Smooth muscle cell of the brain vasculature (primary cell): ENCODE results near the gene FRY.

Source experiments
- DNase-seq: peaks from one replicate; pipeline ENCODE4 v3.0.0-alpha.2; 2012; ENCODE audit warnings: low read depth, low spot score

Gene FRY

DNA sequence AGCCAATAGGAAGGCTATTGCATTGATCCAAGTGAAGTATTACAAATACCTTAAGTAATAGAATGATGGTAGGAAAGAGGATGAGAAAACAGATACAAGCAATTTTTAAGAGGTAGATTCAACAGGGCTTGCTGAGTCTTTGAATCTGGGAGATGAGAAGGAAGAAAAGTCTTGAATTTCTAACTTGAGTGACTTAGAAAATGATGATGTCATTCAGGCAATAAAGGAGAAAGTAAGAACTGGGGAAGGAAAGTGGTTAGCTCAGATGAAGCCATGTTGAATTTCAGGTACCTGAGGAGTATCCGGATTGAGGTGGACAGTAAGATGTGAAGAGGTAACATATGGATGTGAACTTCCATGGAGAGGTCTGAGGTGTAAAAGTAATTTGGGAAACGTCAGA, 15.5 kb upstream of the FRY start:
- no peak for DNase-seq

DNA sequence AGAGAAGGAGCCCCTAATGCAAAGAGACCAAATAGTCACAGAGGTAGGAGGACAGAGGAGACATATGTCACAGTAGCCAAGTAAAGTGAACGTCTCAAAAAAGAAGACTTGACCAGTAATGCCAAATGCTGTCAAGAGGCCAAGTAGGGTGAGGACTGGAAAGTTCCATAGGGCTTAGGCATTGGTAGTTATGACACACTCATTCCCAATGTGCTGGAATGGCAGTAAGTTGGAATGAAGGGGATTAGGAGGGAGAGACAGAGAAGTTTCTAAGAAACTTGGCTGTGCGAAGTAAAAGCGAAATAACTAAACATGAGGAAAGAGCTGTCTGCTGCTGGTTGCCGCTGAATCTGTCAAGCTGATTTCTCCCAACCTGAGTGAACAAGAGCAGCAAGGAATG, 14.9 kb upstream of the FRY start:
- DNase-seq, result no peak

DNA sequence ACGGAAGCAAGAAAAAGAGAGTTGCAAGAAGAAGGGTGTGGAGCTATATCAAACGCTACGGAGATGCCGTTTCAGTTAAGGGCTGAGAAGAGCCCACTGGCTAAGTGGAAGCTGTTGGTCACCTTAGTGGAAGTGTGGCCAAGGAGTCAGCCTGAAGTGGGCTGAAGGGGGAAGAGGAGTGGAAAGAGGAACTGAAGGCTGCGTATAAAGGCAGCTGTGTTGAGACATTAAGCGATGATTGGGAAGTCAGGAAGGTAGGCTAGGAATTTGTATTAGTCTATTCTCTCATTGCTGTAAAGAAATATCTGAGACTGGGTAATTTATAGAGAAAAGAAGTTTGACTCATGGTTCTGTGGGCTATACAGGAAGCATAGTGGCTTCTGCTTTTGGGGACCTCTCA, 14.1 kb upstream of the FRY start:
- DNase-seq, result no peak

DNA sequence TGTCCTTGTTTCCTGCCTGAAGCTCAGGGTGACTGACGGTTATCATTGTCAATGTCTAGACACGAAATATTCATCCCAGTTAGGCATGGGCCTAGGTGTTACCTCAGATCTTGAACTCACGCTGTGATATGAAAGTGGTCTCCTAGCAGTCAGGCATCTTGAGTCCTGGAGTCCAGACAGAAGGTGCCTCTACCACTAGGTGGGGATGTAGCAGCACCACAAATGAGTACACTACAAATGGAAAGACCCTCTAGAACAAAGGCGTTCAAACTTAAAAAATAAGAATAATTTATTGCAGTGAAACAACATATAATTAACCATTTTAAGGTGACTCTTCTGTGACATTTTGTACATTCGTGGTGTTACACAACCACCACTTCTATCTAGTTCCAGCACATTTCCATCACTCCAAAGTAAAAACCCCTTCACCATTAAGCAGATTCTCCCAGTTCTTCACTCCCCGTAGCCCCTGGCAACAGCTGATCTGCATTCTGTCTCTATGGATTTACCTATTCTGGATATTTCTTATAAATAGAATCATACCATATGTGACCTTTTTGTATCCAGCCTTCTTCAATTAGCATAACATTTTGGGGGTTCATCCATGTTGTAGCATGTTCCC, 11.9 kb upstream of the FRY start:
- peak; percentile 44 for DNase-seq

DNA sequence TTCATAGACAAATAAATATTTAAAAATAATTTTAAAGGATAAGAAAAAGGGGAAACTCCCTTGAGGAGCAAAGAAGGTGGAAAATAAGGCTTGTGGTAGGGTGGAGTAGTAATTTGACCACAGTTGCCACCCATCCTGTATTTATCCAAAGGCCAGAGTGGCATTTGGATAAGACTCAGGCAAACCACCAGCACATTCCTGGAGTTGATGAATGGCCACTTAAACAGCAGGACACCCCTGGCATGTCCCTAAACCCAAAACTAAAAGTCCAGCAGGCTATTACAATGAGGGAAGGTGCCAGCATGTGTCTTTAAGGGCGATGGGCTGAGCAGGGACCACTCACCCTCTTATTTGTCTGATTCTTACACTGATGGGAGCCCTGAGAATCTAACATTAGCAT, 9.8 kb upstream of the FRY start:
- DNase-seq, result no peak

DNA sequence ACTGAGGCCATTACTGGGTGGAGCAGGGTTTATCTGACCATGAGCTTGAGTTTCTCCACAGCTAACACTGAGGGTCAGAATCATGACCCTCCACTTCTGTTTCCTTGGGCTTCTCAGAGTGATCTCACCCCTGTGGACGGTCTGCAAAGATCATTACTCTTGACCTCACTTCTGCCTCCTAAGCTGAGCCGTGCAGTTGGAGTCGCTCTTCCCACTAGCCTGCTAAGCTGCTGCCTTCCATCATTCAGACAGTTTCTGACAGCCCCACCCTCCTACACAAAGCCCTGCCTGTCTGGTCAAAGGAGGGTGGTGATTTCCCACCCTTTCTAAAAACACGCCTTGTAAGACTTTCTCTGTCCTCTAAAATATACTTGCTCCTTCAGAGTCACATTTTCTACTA, 9.3 kb upstream of the FRY start:
- no peak for DNase-seq

DNA sequence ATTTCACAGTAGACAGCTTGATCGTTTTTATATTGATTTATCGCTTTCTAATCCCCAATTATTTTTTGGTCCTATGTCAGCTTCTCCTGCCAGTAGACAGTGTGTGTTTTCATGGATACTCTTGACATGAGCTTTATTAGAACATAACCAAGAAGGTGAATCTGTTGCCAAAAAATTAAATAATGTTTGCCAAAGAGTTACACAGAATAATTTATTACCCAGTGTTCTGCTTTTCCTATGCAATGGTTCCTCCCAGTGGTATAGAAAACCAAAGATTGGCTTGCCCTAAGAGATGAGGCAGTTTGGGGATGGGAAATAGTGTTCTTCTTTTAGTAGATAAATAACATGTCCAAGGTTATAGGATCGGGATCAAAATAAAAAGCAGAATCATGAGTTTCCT, 8.5 kb upstream of the FRY start:
- no peak for DNase-seq

DNA sequence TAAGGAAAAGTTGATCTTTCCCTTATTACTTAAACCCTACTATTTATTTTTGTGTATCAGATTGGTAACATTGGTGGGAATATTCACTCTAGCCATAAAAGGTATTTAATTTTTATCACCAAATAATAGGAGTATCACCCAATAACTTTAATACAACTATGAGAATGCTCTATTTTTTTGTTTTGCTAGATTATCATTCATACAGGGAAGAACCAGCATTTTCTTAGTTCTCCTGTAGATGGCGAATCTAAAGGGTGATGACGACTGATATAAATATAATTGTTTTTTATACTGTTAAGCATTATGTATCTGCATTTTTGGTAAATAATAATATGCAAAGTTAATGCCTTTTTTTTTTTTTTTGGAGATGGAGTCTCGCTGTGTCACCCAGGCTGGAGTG, 7.9 kb upstream of the FRY start:
- DNase-seq, result no peak

DNA sequence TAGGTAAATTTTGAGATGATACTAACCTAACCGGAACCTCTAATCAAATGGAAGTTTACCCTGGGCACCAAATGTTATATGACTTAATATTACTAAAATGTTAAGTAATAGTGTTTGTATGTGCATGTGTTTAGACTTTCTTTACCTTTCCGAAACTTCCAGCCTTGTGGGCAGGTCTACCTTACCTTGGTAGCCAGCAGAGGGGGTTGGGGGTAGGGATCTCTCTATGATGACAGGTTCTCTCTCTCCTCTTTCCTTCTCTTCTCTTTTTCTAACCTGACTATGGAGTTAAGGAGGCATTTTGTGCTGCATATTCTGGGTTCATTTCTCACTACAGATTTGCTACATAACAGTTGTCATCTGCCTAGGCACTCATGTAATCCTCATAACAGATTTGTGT, 6.8 kb upstream of the FRY start:
- no peak for DNase-seq

DNA sequence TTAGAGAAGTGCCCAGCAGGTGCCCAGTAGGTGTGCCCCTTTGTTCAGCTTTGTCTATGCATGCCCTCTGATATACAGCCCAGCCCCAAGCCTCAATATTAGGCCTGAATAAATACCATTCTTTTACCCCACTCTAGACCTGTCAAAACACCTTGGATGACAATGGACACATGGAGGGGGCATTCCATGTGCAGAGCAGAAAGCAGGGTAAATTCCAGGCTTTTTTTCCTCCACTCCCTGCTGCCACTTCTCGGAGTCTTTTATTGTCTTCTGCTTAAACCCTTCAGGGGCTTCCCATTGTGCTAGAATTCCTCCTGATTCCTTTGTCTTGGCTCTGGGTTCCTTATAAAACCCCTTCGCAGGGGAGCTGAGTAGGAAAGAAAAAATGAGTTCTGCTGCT, 5.8 kb upstream of the FRY start:
- DNase-seq, result no peak

DNA sequence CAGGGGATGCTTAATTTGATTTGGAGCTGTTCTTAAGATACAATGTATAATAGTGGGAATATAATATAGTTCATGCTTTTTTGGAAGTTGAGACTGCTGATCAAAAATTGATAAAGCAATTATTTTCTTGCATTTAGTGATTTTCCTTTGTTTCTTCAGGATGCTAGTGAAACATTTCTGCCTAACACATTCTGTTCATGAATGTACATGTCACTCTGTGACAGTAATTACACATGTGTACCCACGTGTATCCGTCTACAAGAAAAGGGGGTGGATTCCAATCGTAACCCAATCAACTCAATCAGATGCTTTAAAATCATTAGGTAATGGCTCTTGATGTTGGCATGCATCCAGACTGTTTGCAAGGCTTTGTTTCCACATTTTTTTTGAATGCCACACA, 5.0 kb upstream of the FRY start:
- DNase-seq, result no peak

DNA sequence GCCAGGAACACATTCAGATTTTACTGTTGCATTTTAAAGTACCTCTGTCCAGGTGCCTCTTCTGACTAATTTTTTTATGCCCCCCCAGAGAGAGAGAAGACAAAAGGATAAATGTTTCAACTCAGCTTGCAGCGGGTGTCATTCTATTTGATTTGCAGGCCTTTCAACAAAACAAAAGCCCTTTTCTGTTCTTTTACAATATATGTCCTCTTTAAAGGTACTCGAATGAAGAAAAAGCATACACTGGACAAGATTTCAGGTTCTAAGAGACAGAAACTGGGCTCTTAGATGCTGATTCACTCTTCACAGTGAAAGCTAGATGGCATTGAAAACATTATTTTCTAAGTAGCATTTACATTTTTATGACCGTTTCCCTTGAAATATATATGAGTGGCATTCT, 2.9 kb upstream of the FRY start:
- DNase-seq, result no peak

DNA sequence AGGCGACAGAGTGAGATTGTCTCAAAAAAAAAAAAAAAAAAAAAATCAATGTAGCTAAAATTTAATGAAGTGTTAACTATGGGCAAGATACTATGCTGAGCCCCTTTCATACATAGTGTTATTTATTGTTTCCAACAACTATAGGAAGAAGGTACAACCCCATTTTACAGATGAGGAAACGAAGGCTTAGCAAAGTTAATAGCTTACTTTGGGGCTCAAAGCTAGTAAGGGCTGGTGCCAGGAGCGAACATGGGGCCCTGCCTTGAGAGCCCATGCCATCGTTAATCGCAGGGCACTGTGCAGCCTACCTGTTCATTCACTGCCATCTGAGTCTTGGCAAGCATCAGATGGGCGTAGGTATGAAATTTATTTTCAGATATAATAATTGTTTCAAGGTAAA, 1.9 kb upstream of the FRY start:
- no peak for DNase-seq

DNA sequence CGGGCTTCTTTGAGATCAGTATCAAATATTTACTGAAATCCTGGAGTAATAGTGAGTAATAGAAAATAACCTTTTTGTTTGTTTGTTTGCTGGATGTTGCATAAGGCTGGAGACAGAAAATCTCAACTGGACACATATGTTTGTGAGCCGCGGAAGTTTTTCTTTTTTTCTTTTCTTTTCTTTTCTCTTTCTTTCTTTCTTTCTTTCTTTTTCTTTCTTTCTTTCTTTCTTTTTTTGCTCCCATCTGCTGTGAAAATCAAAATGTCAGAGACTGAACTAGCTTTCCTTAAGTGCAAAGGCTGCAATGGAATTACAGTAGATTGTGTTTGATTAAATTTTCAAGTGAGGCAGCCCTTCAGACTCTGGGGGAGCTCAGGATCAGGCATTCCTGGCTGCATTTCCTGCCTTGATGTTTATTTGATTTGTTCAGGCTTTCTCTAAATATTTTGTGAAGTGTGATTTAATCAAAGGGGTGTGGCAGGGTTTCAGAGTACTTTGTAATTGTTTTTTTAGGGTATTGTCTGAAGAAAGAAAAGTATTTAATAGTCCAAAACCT, 319 bp downstream of the FRY start:
- no peak for DNase-seq

DNA sequence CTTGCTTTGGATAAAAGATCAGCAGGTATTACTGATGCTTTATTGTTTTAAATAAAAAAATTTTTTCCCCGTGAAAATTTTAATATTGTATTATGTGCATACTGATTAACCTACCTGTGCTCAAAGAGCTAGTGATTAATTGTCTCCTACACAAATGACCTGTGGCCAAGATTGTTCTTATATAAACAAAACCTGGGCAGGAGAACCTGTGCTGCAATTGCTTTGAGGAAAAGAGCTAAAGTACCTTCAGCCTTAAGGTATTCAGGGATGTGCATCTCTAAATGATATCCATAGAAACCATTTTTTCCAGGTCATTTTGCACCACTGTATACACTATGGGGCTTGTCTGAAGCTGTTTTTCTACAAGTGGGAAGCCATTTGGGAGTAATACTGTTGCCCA, 1.2 kb downstream of the FRY start:
- DNase-seq, result no peak

DNA sequence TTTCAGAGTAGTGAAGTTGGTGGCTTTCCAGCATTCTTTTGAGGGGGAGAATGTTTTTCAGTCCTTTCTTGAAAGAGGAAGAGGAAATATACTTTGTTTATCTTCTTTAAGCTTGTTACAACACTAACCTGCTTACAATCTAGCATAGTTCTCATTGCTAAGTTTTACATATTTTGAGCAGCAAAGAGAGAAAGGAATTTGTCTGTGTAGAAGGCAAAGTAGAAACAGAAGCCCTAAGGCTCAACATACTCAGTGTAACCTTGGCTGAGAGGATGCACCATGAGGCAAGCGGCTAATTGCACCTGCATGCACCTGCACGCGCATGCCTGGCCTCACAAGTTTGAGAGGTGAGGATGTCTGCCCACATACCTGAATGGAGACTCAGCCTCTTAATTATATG, 2.2 kb downstream of the FRY start:
- DNase-seq, result no peak

DNA sequence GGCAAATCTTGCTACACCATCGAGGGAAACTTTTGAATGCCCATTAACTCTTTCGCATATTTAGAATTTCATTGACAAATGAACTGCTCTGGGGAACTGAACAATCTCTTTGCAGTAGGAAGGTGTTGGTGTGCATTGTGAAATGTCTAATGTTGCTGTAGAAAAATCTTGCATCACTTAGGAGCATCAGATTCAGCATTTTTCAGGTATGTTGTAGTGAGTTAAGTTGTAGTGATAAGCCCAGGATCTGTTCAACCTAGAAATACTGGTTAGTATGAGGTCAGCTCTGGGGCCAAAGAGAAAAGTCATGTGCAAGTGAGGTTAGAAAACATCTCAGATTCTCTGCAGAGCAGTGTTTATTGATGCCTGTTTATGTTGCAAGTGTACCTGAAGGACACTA, 4.1 kb downstream of the FRY start:
- no peak for DNase-seq

DNA sequence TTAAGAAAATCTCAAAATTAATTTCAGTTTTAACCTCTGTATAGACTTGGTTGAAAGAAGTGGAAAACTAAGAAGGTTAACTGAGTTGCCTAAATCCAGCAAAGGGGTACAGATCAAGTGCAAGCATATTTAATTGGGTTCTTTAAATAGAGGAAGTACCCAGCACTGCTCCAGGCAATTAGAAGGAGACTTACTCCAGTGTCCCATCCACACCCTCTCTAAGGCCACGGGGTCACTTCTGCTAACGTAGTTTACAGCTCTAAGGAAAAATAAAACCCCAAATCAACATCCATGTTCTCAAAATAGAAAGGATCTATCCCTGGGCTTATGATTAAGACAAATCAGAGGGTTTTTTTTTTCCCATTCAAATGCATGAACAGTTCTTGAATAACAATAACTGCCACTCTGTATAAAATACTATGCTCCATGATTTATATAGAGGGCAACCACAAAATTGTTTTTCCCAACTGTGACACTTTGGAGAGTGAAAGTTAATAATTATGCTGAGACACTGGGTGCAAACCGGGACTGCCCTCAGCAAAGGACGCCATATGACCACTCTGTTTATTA, 4.6 kb downstream of the FRY start:
- no peak for DNase-seq

DNA sequence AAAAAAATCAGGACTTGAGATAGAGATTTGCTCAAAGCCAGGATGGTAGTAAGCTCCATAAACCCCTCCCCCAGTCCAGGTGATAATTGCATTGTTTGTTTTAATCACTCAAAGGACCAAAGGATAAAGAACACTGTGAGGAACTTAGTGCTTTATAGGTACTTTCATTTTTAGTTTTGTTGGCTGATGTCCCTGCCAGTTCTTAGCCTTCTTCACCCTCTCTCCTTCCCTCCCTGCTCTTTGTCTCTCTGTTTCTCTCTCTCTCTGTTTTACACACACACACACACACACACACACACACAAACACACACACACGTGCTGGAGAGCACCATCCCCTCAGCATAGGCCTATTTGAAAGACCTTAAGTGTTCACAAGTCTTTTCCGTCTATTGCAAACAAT, 5.2 kb downstream of the FRY start:
- DNase-seq, result no peak

DNA sequence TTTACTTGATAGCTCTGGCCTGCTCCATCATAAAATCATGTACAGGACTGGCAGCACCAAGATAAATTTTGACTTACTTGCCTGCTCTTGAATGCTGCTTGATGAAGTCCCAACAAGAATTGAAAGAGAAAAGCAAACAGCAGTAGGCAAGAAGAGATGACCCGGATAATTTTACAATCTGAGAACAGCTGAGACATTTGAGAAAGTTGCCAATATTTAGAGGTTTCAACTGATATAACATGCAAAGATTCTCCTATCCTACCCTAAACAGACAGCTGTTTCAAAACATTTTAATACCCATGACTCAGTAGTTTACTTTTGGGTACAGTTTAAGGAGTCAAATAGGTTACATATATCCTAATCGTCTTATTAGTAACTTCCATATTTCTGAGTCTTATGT, 5.9 kb downstream of the FRY start:
- no peak for DNase-seq

DNA sequence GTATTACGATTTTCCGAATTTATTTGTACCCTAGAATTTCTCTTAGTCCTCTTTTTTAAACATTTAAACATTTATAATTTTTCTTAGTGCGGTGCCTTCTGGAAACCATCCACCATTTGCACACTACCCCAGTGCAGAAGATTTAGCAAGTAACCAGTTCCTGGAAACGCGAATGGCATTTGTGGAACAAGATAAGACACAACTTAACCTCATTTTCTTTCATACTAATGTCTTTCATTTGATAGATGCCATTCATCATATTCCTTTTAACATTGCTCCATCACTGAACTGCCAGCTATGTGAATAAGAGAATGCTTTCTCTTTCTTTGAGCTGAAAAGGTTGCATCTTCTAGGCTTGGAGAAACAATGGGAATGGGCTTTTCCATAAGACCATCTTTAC, 6.8 kb downstream of the FRY start:
- DNase-seq, result no peak

DNA sequence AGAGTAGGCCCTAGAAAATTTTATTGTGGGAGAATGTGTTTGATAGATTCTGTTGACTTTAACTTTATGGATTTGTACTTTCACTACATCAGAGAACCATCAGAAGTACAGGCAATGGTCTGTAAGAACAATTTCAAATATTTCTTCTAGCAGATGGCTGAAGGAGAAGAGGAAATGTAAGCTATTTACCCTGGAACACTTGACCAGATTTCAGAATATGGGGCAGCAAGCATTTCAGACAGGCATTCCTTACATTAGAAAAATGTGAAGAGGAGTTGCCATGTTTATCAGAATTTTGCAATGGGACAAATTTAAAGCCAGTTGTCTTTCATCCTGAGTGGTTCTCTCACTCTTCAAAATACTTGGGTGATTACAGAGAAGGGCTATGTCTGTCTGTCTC, 7.5 kb downstream of the FRY start:
- no peak for DNase-seq

DNA sequence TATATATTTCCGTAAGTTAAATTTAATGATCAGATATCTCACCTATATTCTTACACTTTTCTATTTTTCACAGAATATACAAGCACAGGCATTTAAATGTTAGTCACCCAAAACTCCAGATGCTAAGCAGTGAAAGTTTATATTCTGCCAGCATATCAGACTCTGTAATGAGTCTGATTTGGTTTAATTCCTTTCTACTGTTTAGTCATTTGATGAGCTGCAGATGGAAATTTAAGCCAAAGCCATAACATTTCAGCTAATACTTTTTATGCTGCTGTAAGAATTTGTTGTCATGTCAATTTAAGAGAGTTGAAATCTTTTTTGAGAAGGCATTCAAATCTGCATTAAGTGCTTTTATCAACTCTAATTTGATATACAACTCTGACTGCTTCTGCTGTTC, 8.0 kb downstream of the FRY start:
- no peak for DNase-seq

DNA sequence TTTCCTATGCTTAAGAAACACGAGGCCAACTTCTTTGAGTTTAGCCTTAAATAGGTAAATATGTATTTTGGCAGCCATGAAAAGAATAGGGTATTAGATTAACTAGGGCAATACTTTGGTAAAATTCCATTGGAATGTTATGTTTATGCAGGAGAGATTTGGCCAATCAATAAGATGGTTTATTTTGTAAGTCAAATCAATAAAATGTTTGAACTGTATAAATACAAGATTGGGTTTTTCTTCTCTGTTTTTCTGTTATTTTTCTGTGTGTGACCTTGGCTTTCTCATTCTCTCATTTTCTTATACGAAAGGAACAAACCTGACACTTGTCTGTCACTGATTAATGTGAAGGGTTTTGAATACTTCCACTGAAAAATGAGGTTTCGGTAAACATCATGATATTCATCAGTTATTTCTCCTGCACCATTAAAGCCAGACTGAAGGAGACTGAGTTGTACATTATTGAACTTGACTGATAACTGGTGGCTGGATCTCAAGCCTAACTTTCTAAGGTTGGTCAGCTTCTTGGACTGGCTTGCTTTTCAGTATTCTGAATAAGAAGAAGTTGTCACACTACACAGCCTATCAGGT, 8.6 kb downstream of the FRY start:
- DNase-seq, result no peak
